ENCODE measurements around the gene PLCG1.

The PLCG1 gene

DNA sequence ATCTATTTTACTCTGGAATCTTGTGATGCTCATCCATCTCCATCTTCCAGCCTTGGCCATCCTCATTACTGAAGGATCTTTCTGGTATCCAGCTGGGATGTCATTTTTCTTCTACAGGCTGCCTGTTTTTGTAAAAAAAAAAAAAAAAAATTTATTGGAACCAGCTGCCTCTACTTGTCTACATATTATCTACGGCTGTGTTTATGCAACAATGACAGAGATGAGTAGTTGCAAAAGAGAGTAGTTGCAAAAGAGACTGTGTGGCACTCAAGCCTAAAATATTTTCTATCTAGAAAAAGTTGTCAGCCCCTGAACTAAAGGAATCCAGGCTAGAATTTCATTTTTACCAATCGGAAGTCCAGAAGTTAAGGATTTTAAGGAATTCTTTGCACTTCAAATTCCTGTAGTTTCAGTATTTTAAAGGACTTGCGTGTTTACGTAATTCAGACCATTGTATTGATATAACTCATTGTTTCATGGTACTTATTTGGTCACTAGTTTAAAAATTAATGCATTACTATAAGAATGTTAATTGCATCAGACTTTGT is 38.6 kb upstream of the PLCG1 start:
- TF ChIP-seq, protein P1, sequence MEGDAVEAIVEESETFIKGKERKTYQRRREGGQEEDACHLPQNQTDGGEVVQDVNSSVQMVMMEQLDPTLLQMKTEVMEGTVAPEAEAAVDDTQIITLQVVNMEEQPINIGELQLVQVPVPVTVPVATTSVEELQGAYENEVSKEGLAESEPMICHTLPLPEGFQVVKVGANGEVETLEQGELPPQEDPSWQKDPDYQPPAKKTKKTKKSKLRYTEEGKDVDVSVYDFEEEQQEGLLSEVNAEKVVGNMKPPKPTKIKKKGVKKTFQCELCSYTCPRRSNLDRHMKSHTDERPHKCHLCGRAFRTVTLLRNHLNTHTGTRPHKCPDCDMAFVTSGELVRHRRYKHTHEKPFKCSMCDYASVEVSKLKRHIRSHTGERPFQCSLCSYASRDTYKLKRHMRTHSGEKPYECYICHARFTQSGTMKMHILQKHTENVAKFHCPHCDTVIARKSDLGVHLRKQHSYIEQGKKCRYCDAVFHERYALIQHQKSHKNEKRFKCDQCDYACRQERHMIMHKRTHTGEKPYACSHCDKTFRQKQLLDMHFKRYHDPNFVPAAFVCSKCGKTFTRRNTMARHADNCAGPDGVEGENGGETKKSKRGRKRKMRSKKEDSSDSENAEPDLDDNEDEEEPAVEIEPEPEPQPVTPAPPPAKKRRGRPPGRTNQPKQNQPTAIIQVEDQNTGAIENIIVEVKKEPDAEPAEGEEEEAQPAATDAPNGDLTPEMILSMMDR (IDR thresholded peaks at IDR 0.05; ENCODE audit: low read length, missing control alignments), result no peak
- DNase-seq (ENCODE audit: low read depth), result peak; percentile 78
- no peak overlapping the region for H3K4me3 ChIP-seq (replicated peaks; ENCODE audit: low read depth, low read length)

DNA sequence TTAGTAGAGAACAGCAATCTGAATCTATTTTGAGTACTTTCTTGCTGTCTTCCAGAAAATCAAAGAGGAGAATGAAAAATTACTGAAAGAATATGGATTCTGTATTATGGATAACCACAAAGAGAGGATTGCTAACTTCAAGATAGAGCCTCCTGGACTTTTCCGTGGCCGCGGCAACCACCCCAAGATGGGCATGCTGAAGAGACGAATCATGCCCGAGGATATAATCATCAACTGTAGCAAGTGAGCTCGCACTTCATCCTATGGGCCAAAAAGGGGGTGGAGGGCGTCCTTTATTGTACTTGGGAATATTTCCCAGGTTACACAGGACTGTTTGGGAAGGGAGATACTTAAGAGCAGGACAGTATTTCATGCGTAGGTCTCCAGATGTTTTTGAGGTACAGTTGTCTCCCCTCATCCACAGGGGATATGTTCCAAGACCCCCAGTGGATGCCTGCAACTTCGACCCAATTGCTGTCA is 37.3 kb upstream of the PLCG1 start:
- TF ChIP-seq, protein P1 (IDR thresholded peaks at IDR 0.05; ENCODE audit: low read length, missing control alignments), result no peak
- no peak for DNase-seq (ENCODE audit: low read depth)

DNA sequence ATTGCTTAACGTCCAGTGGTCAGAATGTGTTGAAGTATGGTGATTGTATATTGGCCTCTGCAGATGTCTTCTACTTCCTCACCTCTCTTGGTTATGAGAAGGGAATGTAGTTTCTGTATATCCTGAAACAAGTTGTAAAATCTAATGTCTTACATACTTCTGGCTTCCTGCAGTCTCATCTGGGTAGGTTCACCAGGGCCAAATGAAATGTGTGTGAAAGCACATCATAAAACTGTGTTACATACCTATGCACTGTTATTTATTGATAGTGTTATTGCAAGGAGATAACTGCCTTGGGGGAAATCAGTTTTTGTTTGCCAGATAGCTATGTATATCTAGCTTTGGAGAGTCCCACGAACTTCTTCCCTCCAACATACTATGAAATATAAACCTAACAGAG is 35.7 kb upstream of the PLCG1 start:
- DNase-seq (ENCODE audit: low read depth), result no peak
- H3K4me3 ChIP-seq (replicated peaks; ENCODE audit: low read depth, low read length), result no peak overlapping the region
- TF ChIP-seq, protein P1 (IDR thresholded peaks at IDR 0.05; ENCODE audit: low read length, missing control alignments), result no peak

More for the DNA sequence above, 37.3 kb upstream of the PLCG1 start:
- H3K4me3 ChIP-seq (replicated peaks; ENCODE audit: low read depth, low read length), result no peak overlapping the region

DNA sequence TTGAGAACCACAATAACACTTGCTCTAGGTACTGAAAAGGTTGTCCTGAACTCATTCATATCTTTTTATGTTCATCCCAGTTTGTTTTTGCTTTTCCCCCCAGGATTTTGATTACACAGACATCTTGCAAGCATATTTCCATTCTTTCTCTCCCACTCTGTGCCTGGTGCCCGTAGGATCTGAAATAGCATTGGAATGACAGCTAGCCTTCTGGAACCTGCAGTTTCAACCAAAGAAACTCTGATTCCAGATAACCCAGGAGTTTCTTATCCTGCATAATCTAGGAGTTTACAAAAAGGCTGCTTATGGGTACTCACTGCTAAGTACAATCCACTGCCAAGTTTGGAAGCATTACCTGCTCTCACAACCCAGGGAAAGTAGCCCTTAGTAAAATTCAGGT is 28.8 kb upstream of the PLCG1 start:
- TF ChIP-seq, protein P1 (IDR thresholded peaks at IDR 0.05; ENCODE audit: low read length, missing control alignments), result no peak

DNA sequence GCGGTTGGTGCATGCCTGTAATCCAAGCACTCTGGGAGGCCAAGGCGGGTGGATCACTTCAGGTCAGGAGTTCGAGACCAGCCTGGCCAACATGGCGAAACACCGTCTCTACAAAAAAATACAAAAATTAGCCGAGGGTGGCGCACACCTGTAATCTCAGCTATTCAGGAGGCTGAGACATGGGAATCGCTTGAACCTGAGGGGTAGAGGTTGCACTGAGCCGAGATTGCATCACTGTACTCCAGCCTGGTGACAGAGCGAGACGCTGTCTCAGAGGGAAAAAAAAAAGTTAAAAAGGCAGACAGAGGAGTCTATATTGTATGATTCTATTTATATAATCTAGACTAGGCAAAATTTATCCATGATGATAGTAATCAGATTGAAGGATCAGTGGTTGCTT is 27.3 kb upstream of the PLCG1 start:
- H3K4me3 ChIP-seq (replicated peaks; ENCODE audit: low read depth, low read length), result no peak overlapping the region
- DNase-seq (ENCODE audit: low read depth), result no peak
- TF ChIP-seq, protein P1 (IDR thresholded peaks at IDR 0.05; ENCODE audit: low read length, missing control alignments), result no peak

More for the DNA sequence above, 28.8 kb upstream of the PLCG1 start:
- no peak for DNase-seq (ENCODE audit: low read depth)
- no peak overlapping the region for H3K4me3 ChIP-seq (replicated peaks; ENCODE audit: low read depth, low read length)

DNA sequence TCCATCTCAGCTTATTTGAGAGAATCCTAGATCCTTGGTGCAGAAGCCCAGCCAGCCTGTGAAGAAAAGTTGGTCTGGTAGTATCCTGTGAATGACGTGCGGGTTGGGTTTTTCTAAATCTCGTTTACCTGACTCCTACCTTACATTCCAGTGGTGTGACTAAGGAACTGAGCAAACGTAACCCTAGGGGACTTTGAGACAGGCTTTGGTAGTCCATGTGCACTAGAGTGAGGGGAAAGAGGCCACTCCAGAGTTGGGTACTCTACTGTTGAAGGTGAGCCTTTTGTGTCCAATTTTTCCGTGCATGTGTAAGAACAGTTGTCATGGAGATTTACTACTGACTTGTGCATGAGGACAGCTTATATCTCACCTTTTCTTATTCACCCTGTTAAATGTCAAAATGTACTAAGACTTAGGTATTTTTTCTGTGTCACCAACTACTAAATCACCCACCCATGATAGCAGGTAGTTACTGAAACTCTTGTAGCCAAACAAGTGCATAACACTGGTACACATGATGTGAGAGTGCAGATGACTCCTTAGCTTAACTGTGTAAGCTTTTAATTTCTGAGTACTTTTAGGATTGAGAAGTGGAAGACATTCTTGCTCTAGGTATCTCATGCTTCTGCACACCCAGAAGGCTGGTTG is 26.3 kb upstream of the PLCG1 start:
- TF ChIP-seq, protein P1 (IDR thresholded peaks at IDR 0.05; ENCODE audit: low read length, missing control alignments), result no peak
- H3K4me3 ChIP-seq (replicated peaks; ENCODE audit: low read depth, low read length), result no peak overlapping the region
- DNase-seq (ENCODE audit: low read depth), result no peak

DNA sequence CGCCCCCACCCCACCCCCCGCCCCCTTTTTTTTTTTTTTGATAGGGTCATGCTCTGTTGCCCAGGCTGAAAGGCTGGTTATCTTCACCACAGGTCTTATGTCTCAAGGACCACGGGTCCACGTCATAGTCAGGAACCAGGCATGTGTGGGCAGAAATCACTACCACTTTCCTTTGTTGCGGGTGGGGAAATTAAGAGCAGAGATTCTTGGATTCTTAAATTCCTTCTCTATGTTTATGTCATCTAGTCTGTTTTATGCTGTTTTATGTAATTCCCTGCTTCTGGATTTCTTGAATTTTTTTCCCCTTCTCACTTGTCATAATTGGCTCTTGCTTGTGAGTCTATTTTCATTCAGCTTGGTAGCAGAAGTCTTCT is 25.8 kb upstream of the PLCG1 start:
- H3K4me3 ChIP-seq (replicated peaks; ENCODE audit: low read depth, low read length), result no peak overlapping the region
- TF ChIP-seq, protein P1 (IDR thresholded peaks at IDR 0.05; ENCODE audit: low read length, missing control alignments), result no peak
- DNase-seq (ENCODE audit: low read depth), result no peak
